Measurements from ENCODE around the gene APP.

The APP gene

DNA sequence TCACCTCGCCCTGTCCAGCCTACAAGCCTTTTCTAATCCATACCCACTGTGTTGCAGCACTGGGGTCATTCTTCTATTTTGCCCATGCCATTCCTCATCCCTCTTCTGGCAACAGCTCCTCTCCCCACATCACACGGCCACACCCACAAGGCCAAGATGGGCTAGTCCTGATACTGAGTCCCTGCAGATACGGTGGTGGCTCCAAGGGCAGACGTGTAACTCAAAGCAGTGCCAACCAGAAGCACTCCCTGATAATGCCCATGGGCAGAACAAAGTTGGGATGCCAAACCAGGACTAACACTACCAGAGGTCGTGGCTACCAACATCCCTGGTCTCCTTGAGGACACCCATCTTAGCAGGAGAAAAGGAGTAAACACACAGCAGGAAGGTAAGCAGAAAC is 64.8 kb downstream of the APP start:
- Histone ChIP-seq H3K27ac (no peak overlapping the region), H2AFZ (ENCODE audit: low read depth) (no peak overlapping the region), H4K20me1 (ENCODE audit: insufficient read depth) (peaks cover 6% of the 10 kb centered on the region; the same call in 1 of the 2 replicates), H3K79me2 (ENCODE audit: insufficient read depth, low read depth) (peaks cover 10% of the 10 kb centered on the region; the same call in 1 of the 2 replicates), H3K4me3 (IDR thresholded peaks at IDR 0.05; ENCODE audit: insufficient read depth, low read depth, low read length) (no peak overlapping the region), H3K4me2 (no peak overlapping the region), H3K9ac (no peak overlapping the region), H3K36me3 (ENCODE audit: insufficient read depth) (no peaks in the 10 kb centered on the region), H3K27me3 (ENCODE audit: insufficient read depth, low read depth) (no peaks in the 10 kb centered on the region), H3K4me1 (ENCODE audit: low read depth, poor library complexity, severe bottlenecking) (no peaks in the 10 kb centered on the region)
- TF ChIP-seq, protein P1, sequence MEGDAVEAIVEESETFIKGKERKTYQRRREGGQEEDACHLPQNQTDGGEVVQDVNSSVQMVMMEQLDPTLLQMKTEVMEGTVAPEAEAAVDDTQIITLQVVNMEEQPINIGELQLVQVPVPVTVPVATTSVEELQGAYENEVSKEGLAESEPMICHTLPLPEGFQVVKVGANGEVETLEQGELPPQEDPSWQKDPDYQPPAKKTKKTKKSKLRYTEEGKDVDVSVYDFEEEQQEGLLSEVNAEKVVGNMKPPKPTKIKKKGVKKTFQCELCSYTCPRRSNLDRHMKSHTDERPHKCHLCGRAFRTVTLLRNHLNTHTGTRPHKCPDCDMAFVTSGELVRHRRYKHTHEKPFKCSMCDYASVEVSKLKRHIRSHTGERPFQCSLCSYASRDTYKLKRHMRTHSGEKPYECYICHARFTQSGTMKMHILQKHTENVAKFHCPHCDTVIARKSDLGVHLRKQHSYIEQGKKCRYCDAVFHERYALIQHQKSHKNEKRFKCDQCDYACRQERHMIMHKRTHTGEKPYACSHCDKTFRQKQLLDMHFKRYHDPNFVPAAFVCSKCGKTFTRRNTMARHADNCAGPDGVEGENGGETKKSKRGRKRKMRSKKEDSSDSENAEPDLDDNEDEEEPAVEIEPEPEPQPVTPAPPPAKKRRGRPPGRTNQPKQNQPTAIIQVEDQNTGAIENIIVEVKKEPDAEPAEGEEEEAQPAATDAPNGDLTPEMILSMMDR (conservative IDR thresholded peaks at IDR 0.05; ENCODE audit: low read depth, low read length): no peak

DNA sequence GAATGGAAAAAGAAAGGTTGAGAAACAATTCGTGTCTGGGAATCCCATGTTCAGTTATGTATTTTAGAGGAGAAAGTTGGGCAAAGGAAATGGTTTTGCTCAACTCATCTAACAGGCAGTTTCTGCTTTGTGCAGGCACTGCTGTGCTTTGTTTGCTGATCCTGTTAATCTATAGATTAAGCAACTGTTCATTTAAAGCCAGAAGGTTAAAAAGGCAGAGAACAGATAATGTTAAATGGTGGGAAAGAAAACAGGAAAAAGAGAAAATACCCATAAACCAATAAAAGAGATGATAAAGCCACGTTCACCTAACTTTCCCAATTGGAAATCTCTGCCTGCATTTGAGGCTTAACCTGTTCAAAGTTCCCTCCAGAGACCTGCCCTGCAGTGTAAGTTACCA is 70.0 kb downstream of the APP start:
- TF ChIP-seq, protein P1 (conservative IDR thresholded peaks at IDR 0.05; ENCODE audit: low read depth, low read length): no peak
- H2AFZ ChIP-seq (ENCODE audit: low read depth): no peak overlapping the region
- H3K4me3 ChIP-seq (IDR thresholded peaks at IDR 0.05; ENCODE audit: insufficient read depth, low read depth, low read length): no peak overlapping the region
- no peaks in the 10 kb centered on the region for H3K36me3 ChIP-seq (ENCODE audit: insufficient read depth)
- peaks cover 11% of the 10 kb centered on the region; the same call in 1 of the 2 replicates for H4K20me1 ChIP-seq (ENCODE audit: insufficient read depth)
- H3K27ac ChIP-seq: no peak overlapping the region
- peaks cover 10% of the 10 kb centered on the region; the same call in 1 of the 2 replicates for H3K79me2 ChIP-seq (ENCODE audit: insufficient read depth, low read depth)
- H3K27me3 ChIP-seq (ENCODE audit: insufficient read depth, low read depth): no peaks in the 10 kb centered on the region
- H3K4me1 ChIP-seq (ENCODE audit: low read depth, poor library complexity, severe bottlenecking): no peaks in the 10 kb centered on the region
- no peak overlapping the region for H3K4me2 ChIP-seq
- no peak overlapping the region for H3K9ac ChIP-seq

DNA sequence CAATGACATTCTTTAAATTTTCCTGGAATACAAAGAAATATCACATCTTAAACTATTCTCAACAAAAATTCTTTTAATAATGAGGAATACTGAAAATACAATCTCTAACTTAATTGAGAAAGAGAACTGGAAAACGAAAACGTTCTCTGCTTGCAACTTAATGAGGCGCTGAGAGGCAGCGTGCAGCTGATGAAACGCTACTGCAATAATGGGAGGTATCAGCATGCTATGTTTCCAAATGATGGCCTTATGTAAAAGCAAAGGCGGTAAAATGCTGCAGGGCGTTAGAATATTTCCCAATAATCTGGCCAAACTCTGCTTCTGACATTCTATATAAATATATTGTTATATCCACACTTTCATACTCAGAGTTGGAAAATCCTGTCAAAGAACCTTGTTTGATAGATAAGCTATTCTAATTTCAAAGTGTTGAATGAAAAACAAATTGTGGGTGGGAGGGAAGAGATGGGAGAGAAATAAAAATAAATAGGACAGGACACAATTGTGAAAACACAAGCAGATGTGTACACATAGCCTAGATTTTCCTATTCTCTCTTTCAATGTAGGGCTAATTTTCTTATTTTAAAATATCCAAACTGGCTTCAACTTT is 70.9 kb downstream of the APP start:
- no peaks in the 10 kb centered on the region for H3K4me1 ChIP-seq (ENCODE audit: low read depth, poor library complexity, severe bottlenecking)
- no peaks in the 10 kb centered on the region for H3K36me3 ChIP-seq (ENCODE audit: insufficient read depth)
- peaks cover 11% of the 10 kb centered on the region; the same call in 1 of the 2 replicates for H4K20me1 ChIP-seq (ENCODE audit: insufficient read depth)
- H3K27me3 ChIP-seq (ENCODE audit: insufficient read depth, low read depth): no peaks in the 10 kb centered on the region
- H2AFZ ChIP-seq (ENCODE audit: low read depth): no peak overlapping the region
- no peak overlapping the region for H3K27ac ChIP-seq
- TF ChIP-seq, protein P1 (conservative IDR thresholded peaks at IDR 0.05; ENCODE audit: low read depth, low read length): no peak
- H3K4me3 ChIP-seq (IDR thresholded peaks at IDR 0.05; ENCODE audit: insufficient read depth, low read depth, low read length): no peak overlapping the region
- no peak overlapping the region for H3K9ac ChIP-seq
- no peak overlapping the region for H3K4me2 ChIP-seq
- peaks cover 10% of the 10 kb centered on the region; the same call in 1 of the 2 replicates for H3K79me2 ChIP-seq (ENCODE audit: insufficient read depth, low read depth)

DNA sequence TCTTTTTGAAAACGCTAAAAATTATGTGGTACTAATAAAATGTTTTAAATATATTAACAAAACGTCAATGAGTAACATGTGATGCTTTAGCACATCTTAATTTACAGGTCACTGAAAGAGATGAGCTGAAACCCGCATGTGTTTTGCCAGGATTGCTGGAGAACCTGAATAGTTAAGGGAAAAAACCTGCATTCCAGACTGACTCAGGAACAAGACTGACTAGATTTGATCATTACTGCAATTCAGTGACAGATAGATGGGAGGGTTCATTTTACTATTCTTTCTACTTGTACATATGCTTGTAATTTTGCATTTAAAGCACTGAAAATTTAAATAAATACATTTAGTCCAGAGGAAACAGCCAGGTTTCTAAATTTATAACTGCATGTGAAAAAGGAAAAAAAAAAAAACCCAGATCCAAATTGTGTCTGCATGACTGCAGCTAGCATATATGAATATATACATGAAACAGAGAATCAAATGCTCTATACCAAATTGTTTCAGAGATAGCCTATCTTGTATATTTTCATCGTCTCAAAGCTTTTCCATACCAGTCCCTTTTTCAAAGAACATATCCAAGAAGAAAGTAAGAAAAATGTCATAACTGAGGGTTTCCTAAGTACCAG is 71.7 kb downstream of the APP start:
- H3K36me3 ChIP-seq (ENCODE audit: insufficient read depth): no peaks in the 10 kb centered on the region
- no peak overlapping the region for H3K9ac ChIP-seq
- H3K79me2 ChIP-seq (ENCODE audit: insufficient read depth, low read depth): peaks cover 1% of the 10 kb centered on the region; the same call in 1 of the 2 replicates
- H3K4me2 ChIP-seq: no peak overlapping the region
- H3K27ac ChIP-seq: no peak overlapping the region
- no peaks in the 10 kb centered on the region for H3K4me1 ChIP-seq (ENCODE audit: low read depth, poor library complexity, severe bottlenecking)
- H4K20me1 ChIP-seq (ENCODE audit: insufficient read depth): peaks cover 11% of the 10 kb centered on the region
- H2AFZ ChIP-seq (ENCODE audit: low read depth): no peak overlapping the region
- no peaks in the 10 kb centered on the region for H3K27me3 ChIP-seq (ENCODE audit: insufficient read depth, low read depth)
- TF ChIP-seq, protein P1 (conservative IDR thresholded peaks at IDR 0.05; ENCODE audit: low read depth, low read length): no peak
- H3K4me3 ChIP-seq (IDR thresholded peaks at IDR 0.05; ENCODE audit: insufficient read depth, low read depth, low read length): no peak overlapping the region
